ENCODE measurements around the gene NSL1. TPM values are rescaled to one million over a fixed set of nuclear protein-coding genes. Genes with fewer than 3 reads are reported as not detected.
"Not testable (repeated sequence)": the region's sequence is repeated elsewhere in the genome, so short reads cannot be mapped to it uniquely, and the experiment has no call there.

The NSL1 gene
- total and polyA plus RNA-seq, 4 donors = 9.2 to 48.8 (median 27.0) TPM

DNA sequence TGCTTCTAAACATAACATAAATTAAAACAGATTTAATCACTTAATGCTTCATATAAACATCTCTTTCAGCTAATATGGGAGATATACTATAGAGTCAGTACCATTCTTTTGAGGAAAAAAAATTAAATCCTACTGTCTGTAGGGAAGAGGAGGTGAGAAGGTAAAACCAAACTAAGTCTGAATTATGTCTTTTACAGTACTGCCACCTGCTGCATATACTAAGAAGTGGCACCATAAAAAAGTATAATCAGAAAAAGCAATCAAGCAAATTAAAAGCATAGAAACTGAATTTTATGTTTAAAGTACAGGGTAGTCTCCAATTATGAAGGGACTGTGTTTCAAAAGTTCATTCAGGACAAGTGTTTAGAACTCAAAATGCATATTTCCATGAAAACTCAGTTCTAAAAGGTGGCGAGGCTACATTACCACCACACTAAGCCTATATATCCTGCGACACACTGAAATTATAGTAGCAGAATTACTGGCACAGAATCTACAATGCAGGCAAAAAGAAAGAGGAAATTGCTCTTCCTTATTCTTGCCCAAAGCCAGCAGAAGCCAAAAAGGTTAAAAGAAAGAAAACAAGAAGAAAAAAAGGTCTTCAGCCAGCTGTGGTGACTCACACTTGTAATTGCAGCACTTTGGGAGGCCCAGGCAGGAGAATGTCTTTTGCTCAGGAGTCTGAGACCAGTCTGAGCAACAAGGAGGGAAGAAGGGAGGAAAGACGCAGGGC, 9.0 kb downstream of the NSL1 start:
- H3K9me3 ChIP-seq (ENCODE audit: control insufficient read depth in 4 of 4, insufficient read depth in 3 of 4, low read length in 3 of 4) = no peaks in the 10 kb centered on the region
- peaks cover 3 to 25% (median 13%) of the 10 kb centered on the region in 4 donors for H3K36me3 ChIP-seq (ENCODE audit: control insufficient read depth in 4 of 4, insufficient read depth in 4 of 4, low read length in 4 of 4)
- H3K27me3 ChIP-seq (ENCODE audit: control insufficient read depth in 3 of 3, insufficient read depth in 3 of 3, low read length in 2 of 3) = no peaks in the 10 kb centered on the region
- DNase-seq = peak in 2 of 3 donors; percentile 42 to 45
- TF ChIP-seq, protein P1, sequence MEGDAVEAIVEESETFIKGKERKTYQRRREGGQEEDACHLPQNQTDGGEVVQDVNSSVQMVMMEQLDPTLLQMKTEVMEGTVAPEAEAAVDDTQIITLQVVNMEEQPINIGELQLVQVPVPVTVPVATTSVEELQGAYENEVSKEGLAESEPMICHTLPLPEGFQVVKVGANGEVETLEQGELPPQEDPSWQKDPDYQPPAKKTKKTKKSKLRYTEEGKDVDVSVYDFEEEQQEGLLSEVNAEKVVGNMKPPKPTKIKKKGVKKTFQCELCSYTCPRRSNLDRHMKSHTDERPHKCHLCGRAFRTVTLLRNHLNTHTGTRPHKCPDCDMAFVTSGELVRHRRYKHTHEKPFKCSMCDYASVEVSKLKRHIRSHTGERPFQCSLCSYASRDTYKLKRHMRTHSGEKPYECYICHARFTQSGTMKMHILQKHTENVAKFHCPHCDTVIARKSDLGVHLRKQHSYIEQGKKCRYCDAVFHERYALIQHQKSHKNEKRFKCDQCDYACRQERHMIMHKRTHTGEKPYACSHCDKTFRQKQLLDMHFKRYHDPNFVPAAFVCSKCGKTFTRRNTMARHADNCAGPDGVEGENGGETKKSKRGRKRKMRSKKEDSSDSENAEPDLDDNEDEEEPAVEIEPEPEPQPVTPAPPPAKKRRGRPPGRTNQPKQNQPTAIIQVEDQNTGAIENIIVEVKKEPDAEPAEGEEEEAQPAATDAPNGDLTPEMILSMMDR (IDR thresholded peaks at IDR 0.05; ENCODE audit: control extremely low read depth, extremely low read depth) = peak; percentile 39
- WGBS, 2 donors = 83 to 92% methylated on average over 3 of the region's 3 CpGs
- H3K27ac ChIP-seq (ENCODE audit: low read depth in 1 of 2, low read length in 1 of 2) = no peak overlapping the region
- peak; percentile 69 for ATAC-seq (ENCODE audit: insufficient read depth, low FRiP score)
- H3K9ac ChIP-seq (ENCODE audit: insufficient read depth in 1 of 2, low read length in 2 of 2) = no peak overlapping the region
- no peak overlapping the region for H3K4me3 ChIP-seq
- H3K4me1 ChIP-seq (ENCODE audit: control insufficient read depth in 5 of 5, insufficient read depth in 5 of 5, low read length in 5 of 5) = no peaks in the 10 kb centered on the region

DNA sequence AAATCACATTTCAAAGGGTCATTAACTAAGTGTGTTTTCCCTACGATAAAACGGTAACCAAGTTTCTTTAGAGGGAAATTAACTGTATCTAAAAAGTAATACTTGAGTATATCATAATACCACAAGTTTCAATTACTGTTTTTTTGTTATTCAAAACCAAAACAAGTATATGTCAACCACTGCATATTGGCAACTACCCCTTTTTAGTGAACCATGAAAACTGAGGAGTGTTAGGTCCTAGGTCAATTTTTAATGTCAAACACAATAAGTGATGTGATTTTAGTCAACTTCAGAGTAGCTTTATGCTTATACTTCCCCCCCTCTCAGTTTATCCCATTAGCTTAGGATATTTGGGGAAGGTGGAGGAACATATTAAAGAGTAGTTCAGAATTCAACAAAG, 10.4 kb downstream of the NSL1 start:
- TF ChIP-seq, protein P1 (IDR thresholded peaks at IDR 0.05; ENCODE audit: control extremely low read depth, extremely low read depth) = no peak
- ATAC-seq (ENCODE audit: insufficient read depth, low FRiP score) (no peak), DNase-seq (no peak)
- Histone ChIP-seq H3K36me3 (ENCODE audit: control insufficient read depth in 4 of 4, insufficient read depth in 4 of 4, low read length in 4 of 4) (peaks cover 4 to 25% (median 12%) of the 10 kb centered on the region in 4 donors), H3K4me3 (no peak overlapping the region), H3K27me3 (ENCODE audit: control insufficient read depth in 3 of 3, insufficient read depth in 3 of 3, low read length in 2 of 3) (no peaks in the 10 kb centered on the region), H3K4me1 (ENCODE audit: control insufficient read depth in 5 of 5, insufficient read depth in 5 of 5, low read length in 5 of 5) (no peaks in the 10 kb centered on the region), H3K9ac (ENCODE audit: insufficient read depth in 1 of 2, low read length in 2 of 2) (no peak overlapping the region), H3K27ac (ENCODE audit: low read depth in 1 of 2, low read length in 1 of 2) (no peak overlapping the region), H3K9me3 (ENCODE audit: control insufficient read depth in 4 of 4, insufficient read depth in 3 of 4, low read length in 3 of 4) (no peaks in the 10 kb centered on the region)
- WGBS, 2 donors = 92 to 100% methylated on average over 2 of the region's 2 CpGs

DNA sequence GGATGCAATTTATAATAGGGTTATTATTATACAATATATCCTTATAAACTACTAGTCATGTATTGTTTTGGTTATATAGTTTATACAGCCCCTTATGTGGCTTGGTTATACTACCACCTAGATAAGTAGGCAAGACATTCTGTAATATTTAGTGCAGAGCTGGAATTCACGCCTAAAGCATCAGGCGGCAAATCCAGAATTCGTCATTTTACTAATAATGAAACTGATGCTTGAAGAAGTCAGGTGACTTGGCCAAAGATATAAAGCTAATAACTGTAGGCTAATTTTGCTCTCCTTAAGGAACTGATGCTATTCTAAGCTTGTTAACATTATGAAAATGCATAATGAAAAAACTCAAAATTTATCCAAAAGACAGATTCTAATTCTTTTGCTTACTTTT, 10.8 kb downstream of the NSL1 start:
- Histone ChIP-seq H3K27me3 (ENCODE audit: control insufficient read depth in 3 of 3, insufficient read depth in 3 of 3, low read length in 2 of 3) (no peaks in the 10 kb centered on the region), H3K9me3 (ENCODE audit: control insufficient read depth in 4 of 4, insufficient read depth in 3 of 4, low read length in 3 of 4) (no peaks in the 10 kb centered on the region), H3K9ac (ENCODE audit: insufficient read depth in 1 of 2, low read length in 2 of 2) (no peak overlapping the region), H3K27ac (ENCODE audit: low read depth in 1 of 2, low read length in 1 of 2) (no peak overlapping the region), H3K4me3 (no peak overlapping the region), H3K4me1 (ENCODE audit: control insufficient read depth in 5 of 5, insufficient read depth in 5 of 5, low read length in 5 of 5) (no peaks in the 10 kb centered on the region), H3K36me3 (ENCODE audit: control insufficient read depth in 4 of 4, insufficient read depth in 4 of 4, low read length in 4 of 4) (peaks cover 4 to 25% (median 11%) of the 10 kb centered on the region in 4 donors)
- ATAC-seq (ENCODE audit: insufficient read depth, low FRiP score) (no peak), DNase-seq (no peak)
- WGBS, 2 donors = 93 to 97% methylated on average over 3 of the region's 3 CpGs
- TF ChIP-seq, protein P1 (IDR thresholded peaks at IDR 0.05; ENCODE audit: control extremely low read depth, extremely low read depth) = no peak

DNA sequence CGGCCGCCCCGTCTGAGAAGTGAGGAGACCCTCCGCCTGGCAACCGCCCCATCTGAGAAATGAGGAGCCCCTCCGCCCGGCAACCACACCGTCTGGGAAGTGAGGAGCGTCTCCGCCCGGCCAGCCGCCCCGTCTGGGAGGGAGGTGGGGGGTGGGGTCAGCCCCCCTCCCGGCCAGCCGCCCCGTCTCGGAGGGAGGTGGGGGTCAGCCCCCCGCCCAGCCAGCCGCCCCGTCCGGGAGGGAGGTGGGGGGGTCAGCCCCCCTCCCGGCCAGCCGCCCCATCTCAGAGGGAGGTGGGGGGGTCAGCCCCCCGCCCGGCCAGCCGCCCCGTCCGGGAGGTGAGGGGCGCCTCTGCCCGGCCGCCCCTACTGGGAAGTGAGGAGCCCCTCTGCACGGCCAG, 12.5 kb downstream of the NSL1 start:
- H3K4me3 ChIP-seq; ATAC-seq (ENCODE audit: insufficient read depth, low FRiP score); H3K27me3 ChIP-seq (ENCODE audit: control insufficient read depth in 3 of 3, insufficient read depth in 3 of 3, low read length in 2 of 3); H3K27ac ChIP-seq (ENCODE audit: low read depth in 1 of 2, low read length in 1 of 2); H3K9me3 ChIP-seq (ENCODE audit: control insufficient read depth in 4 of 4, insufficient read depth in 3 of 4, low read length in 3 of 4); H3K9ac ChIP-seq (ENCODE audit: insufficient read depth in 1 of 2, low read length in 2 of 2); DNase-seq; H3K4me1 ChIP-seq (ENCODE audit: control insufficient read depth in 5 of 5, insufficient read depth in 5 of 5, low read length in 5 of 5): not testable (repeated sequence)
- WGBS, 2 donors = 98 to 100% methylated on average over 4 to 30 of the region's 32 CpGs
- H3K36me3 ChIP-seq (ENCODE audit: control insufficient read depth in 4 of 4, insufficient read depth in 4 of 4, low read length in 4 of 4) = peaks cover 3 to 26% (median 9%) of the 10 kb centered on the region in 4 donors
